ENCODE measurements around the gene KIR3DL2. TPM values are rescaled to one million over a fixed set of nuclear protein-coding genes. Genes with fewer than 3 reads are reported as not detected.
"Not testable (repeated sequence)": the region's sequence is repeated elsewhere in the genome, so short reads cannot be mapped to it uniquely, and the experiment has no call there.

KIR3DL2 gene
- polyA plus RNA-seq, 1 donor from 2014 or later = not detected

- no peaks in the 10 kb centered on the region for H3F3A ChIP-seq (ENCODE audit: insufficient read depth, low read length, poor library complexity, severe bottlenecking)
Observed at GRCh38 chr19:54851353-54851752, 1.1 kb downstream of the KIR3DL2 start.

DNA sequence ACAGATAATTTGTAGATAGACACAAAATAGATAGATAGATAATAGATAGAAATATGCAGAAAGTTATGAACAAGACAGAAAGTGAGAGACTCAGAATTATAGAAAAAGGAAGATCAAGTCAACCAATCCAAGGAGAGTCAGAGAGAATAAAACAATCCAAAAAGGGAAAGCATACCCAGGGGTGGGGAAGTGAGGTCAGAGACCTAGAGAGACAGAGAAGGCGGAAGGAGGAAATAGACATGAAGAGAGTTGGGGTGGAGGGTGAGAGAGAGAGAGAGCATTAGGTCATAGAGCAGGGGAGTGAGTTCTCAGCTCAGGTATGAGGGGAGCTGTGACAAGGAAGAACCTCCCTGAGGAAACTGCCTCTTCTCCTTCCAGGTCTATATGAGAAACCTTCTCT, 5.0 kb downstream of the KIR3DL2 start:
- H4K20me1 ChIP-seq (ENCODE audit: insufficient read depth); H2AFZ ChIP-seq (ENCODE audit: low read depth, low read length); H3K9me3 ChIP-seq (ENCODE audit: low read length); H3K79me2 ChIP-seq (replicated peaks; ENCODE audit: insufficient read depth, low read length); H3K27ac ChIP-seq (ENCODE audit: low read length); H3K4me2 ChIP-seq (ENCODE audit: low read length); H3F3A ChIP-seq (ENCODE audit: insufficient read depth, low read length, poor library complexity, severe bottlenecking); H3K9me2 ChIP-seq (ENCODE audit: insufficient read depth, low read length); H3K27me3 ChIP-seq (ENCODE audit: insufficient read depth, low read depth, low read length); H3K9ac ChIP-seq (ENCODE audit: low read length); H3K36me3 ChIP-seq (ENCODE audit: insufficient read depth, low read length); H3K4me3 ChIP-seq (ENCODE audit: low read length): not testable (repeated sequence)

More at GRCh38 chr19:54851353-54851752, 1.1 kb downstream of the KIR3DL2 start:
- no peak for TF ChIP-seq RAD21 (conservative IDR thresholded peaks at IDR 0.05)
- no peak for TF ChIP-seq REST (IDR thresholded peaks at IDR 0.05; ENCODE audit: borderline replicate concordance)
- no peak for TF ChIP-seq POLR2AphosphoS5 (IDR thresholded peaks at IDR 0.05)
- TF ChIP-seq MXI1 (conservative IDR thresholded peaks at IDR 0.05; ENCODE audit: poor library complexity, severe bottlenecking) = no peak
- TF ChIP-seq EP300 (conservative IDR thresholded peaks at IDR 0.05; ENCODE audit: poor library complexity, severe bottlenecking) = no peak
- TF ChIP-seq CTCF (IDR thresholded peaks at IDR 0.05; ENCODE audit: poor library complexity, severe bottlenecking) = no peak
- no peak for TF ChIP-seq EZH2 (IDR thresholded peaks at IDR 0.05; ENCODE audit: borderline replicate concordance, insufficient read depth, low read length, poor library complexity, severe bottlenecking)
- TF ChIP-seq TAF1 (IDR thresholded peaks at IDR 0.05; ENCODE audit: low read depth) = no peak
- no peak for TF ChIP-seq SMC3 (conservative IDR thresholded peaks at IDR 0.05; ENCODE audit: poor library complexity)
- Histone ChIP-seq H2AFZ (ENCODE audit: low read depth, low read length) (no peak overlapping the region), H4K20me1 (ENCODE audit: insufficient read depth) (no peaks in the 10 kb centered on the region), H3K4me2 (ENCODE audit: low read length) (no peak overlapping the region), H3K79me2 (replicated peaks; ENCODE audit: insufficient read depth, low read length) (no peaks in the 10 kb centered on the region), H3K27ac (ENCODE audit: low read length) (no peak overlapping the region), H3K4me3 (ENCODE audit: low read length) (no peak overlapping the region), H3K9me2 (ENCODE audit: insufficient read depth, low read length) (no peaks in the 10 kb centered on the region), H3K9ac (ENCODE audit: low read length) (no peak overlapping the region), H3K27me3 (ENCODE audit: insufficient read depth, low read depth, low read length) (no peaks in the 10 kb centered on the region), H3K9me3 (ENCODE audit: low read length) (no peaks in the 10 kb centered on the region), H3K36me3 (ENCODE audit: insufficient read depth, low read length) (no peaks in the 10 kb centered on the region)

DNA sequence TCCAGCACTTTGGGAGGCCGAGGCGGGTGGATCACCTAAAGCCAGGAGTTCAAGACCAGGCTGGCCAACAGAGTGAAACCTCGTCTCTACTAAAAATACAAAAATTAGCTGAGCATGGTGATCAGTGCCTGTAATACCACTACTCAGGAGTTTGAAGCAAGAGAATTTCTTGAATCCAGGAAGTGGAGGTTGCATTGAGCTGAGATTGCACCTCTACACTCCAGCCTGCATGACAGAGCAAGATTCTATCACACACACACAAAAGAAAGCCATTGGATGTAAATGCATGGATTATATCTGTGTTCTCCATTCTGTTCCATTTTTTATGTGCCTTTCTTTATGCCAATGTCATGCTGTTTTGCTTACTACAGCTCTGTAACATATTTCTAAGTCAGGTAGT, 8.2 kb downstream of the KIR3DL2 start:
- not testable (repeated sequence) for H3K27me3 ChIP-seq (ENCODE audit: insufficient read depth, low read depth, low read length); H3K27ac ChIP-seq (ENCODE audit: low read length); H3F3A ChIP-seq (ENCODE audit: insufficient read depth, low read length, poor library complexity, severe bottlenecking); H3K4me3 ChIP-seq (ENCODE audit: low read length); H3K9me2 ChIP-seq (ENCODE audit: insufficient read depth, low read length); H3K4me2 ChIP-seq (ENCODE audit: low read length); H3K79me2 ChIP-seq (replicated peaks; ENCODE audit: insufficient read depth, low read length); H3K9me3 ChIP-seq (ENCODE audit: low read length); H2AFZ ChIP-seq (ENCODE audit: low read depth, low read length); H4K20me1 ChIP-seq (ENCODE audit: insufficient read depth); H3K9ac ChIP-seq (ENCODE audit: low read length); H3K36me3 ChIP-seq (ENCODE audit: insufficient read depth, low read length)

- H2AFZ ChIP-seq (ENCODE audit: low read depth, low read length); H3K36me3 ChIP-seq (ENCODE audit: insufficient read depth, low read length); H3K9me3 ChIP-seq (ENCODE audit: low read length); H3K27ac ChIP-seq (ENCODE audit: low read length); H3F3A ChIP-seq (ENCODE audit: insufficient read depth, low read length, poor library complexity, severe bottlenecking); H3K4me3 ChIP-seq (ENCODE audit: low read length); H4K20me1 ChIP-seq (ENCODE audit: insufficient read depth); H3K79me2 ChIP-seq (replicated peaks; ENCODE audit: insufficient read depth, low read length); H3K9me2 ChIP-seq (ENCODE audit: insufficient read depth, low read length); H3K4me2 ChIP-seq (ENCODE audit: low read length); H3K9ac ChIP-seq (ENCODE audit: low read length); H3K27me3 ChIP-seq (ENCODE audit: insufficient read depth, low read depth, low read length): not testable (repeated sequence)
Observed at GRCh38 chr19:54859421-54859820, 9.2 kb downstream of the KIR3DL2 start.

GRCh38 chr19:54863459-54863858, 13.2 kb downstream of the KIR3DL2 start:
- H3K79me2 ChIP-seq (replicated peaks; ENCODE audit: insufficient read depth, low read length); H3K9ac ChIP-seq (ENCODE audit: low read length); H3K4me3 ChIP-seq (ENCODE audit: low read length); H3K27ac ChIP-seq (ENCODE audit: low read length); H3K9me3 ChIP-seq (ENCODE audit: low read length); H2AFZ ChIP-seq (ENCODE audit: low read depth, low read length); H3K27me3 ChIP-seq (ENCODE audit: insufficient read depth, low read depth, low read length); H3K4me2 ChIP-seq (ENCODE audit: low read length); H4K20me1 ChIP-seq (ENCODE audit: insufficient read depth); H3F3A ChIP-seq (ENCODE audit: insufficient read depth, low read length, poor library complexity, severe bottlenecking); H3K9me2 ChIP-seq (ENCODE audit: insufficient read depth, low read length); H3K36me3 ChIP-seq (ENCODE audit: insufficient read depth, low read length): not testable (repeated sequence)

Measured in neural cell (in vitro differentiated cells).